ENCODE data around the gene NAAA. TPM values are rescaled to one million over a fixed set of nuclear protein-coding genes. Genes with fewer than 3 reads are reported as not detected.
"Not testable (repeated sequence)": the region's sequence is repeated elsewhere in the genome, so short reads cannot be mapped to it uniquely, and the experiment has no call there.

Gene NAAA
- total RNA-seq, 1 donor from 2014 or later, result 29.4 TPM

GRCh38 chr4:75922588-75922987 lies 18.2 kb downstream of the NAAA start:
- DNase-seq (ENCODE audit: low spot score), result no peak
- no peak for ATAC-seq
- intact Hi-C loops (cut with DNase I), result no loop called here

- ATAC-seq (no peak), DNase-seq (ENCODE audit: low spot score) (no peak)
- intact Hi-C loops (cut with DNase I), result no loop called here
Measured at GRCh38 chr4:75921910-75922309, 18.9 kb downstream of the NAAA start.

GRCh38 chr4:75920327-75920726 lies 20.5 kb downstream of the NAAA start:
- DNase-seq (ENCODE audit: low spot score) (no peak), ATAC-seq (no peak)
- intact Hi-C loops (cut with DNase I), result no loop called here

- intact Hi-C loops (cut with DNase I), result no loop called here
- no peak for DNase-seq (ENCODE audit: low spot score)
- no peak for ATAC-seq
Measured at GRCh38 chr4:75919920-75920319, 20.9 kb downstream of the NAAA start.

GRCh38 chr4:75916091-75916661 lies 24.6 kb downstream of the NAAA start:
- ATAC-seq (peak; percentile 83), DNase-seq (ENCODE audit: low spot score) (no peak)
- intact Hi-C loops (cut with DNase I), result no loop called here

- no peak for ATAC-seq
- no peak for DNase-seq (ENCODE audit: low spot score)
- intact Hi-C loops (cut with DNase I), result no loop called here
Measured at GRCh38 chr4:75912968-75913367, 27.8 kb downstream of the NAAA start.

GRCh38 chr4:75910831-75911230 lies 30.0 kb downstream of the NAAA start:
- DNase-seq (ENCODE audit: low spot score); ATAC-seq; intact Hi-C loops (cut with DNase I): not testable (repeated sequence)

GRCh38 chr4:75909405-75909804 lies 31.4 kb downstream of the NAAA start:
- intact Hi-C loops (cut with DNase I), result no loop called here
- no peak for DNase-seq (ENCODE audit: low spot score)
- no peak for ATAC-seq

GRCh38 chr4:75908555-75908954 lies 32.3 kb downstream of the NAAA start:
- intact Hi-C loops (cut with DNase I), result no loop called here
- ATAC-seq (no peak), DNase-seq (ENCODE audit: low spot score) (no peak)

GRCh38 chr4:75907966-75908365 lies 32.8 kb downstream of the NAAA start:
- DNase-seq (ENCODE audit: low spot score) (no peak), ATAC-seq (no peak)
- intact Hi-C loops (cut with DNase I), result no loop called here

GRCh38 chr4:75904076-75904475 lies 36.7 kb downstream of the NAAA start:
- ATAC-seq, result no peak
- intact Hi-C loops (cut with DNase I), result no loop called here
- DNase-seq (ENCODE audit: low spot score), result no peak

- ATAC-seq, result no peak
- DNase-seq (ENCODE audit: low spot score), result no peak
- intact Hi-C loops (cut with DNase I), result no loop called here
Measured at GRCh38 chr4:75902352-75902751, 38.5 kb downstream of the NAAA start, which contains the start of gene PPEF2. PPEF2 (minus strand) TSS chr4:75902452; CDS start chr4:75896325, 6,127 bp downstream.

GRCh38 chr4:75898536-75898935 lies 42.3 kb downstream of the NAAA start:
- DNase-seq (ENCODE audit: low spot score) (no peak), ATAC-seq (no peak)
- intact Hi-C loops (cut with DNase I), result no loop called here

GRCh38 chr4:75895744-75896314 lies 45.0 kb downstream of the NAAA start:
- DNase-seq (ENCODE audit: low spot score) (no peak), ATAC-seq (peak; percentile 26)
- intact Hi-C loops (cut with DNase I), result no loop called here

- ATAC-seq (no peak), DNase-seq (ENCODE audit: low spot score) (no peak)
- intact Hi-C loops (cut with DNase I), result no loop called here
Measured at GRCh38 chr4:75892508-75892907, 48.3 kb downstream of the NAAA start.

GRCh38 chr4:75891611-75892010 lies 49.2 kb downstream of the NAAA start:
- DNase-seq (ENCODE audit: low spot score) (no peak), ATAC-seq (no peak)
- intact Hi-C loops (cut with DNase I), result no loop called here

- intact Hi-C loops (cut with DNase I), result no loop called here
- ATAC-seq, result no peak
Measured at GRCh38 chr4:75889537-75890199, 51.1 kb downstream of the NAAA start.

GRCh38 chr4:75886104-75886503 lies 54.7 kb downstream of the NAAA start:
- intact Hi-C loops (cut with DNase I), result no loop called here
- ATAC-seq (no peak), DNase-seq (ENCODE audit: low spot score) (no peak)

More at GRCh38 chr4:75889537-75890199, 51.1 kb downstream of the NAAA start:
- DNase-seq (ENCODE audit: low spot score), result no peak

- DNase-seq (ENCODE audit: low spot score), result no peak
- ATAC-seq, result no peak
- intact Hi-C loops (cut with DNase I), result no loop called here
Measured at GRCh38 chr4:75881476-75881875, 59.3 kb downstream of the NAAA start.

- intact Hi-C loops (cut with DNase I), result no loop called here
Measured at GRCh38 chr4:75880278-75880677, 60.5 kb downstream of the NAAA start.

More at GRCh38 chr4:75880278-75880677, 60.5 kb downstream of the NAAA start:
- no peak for DNase-seq (ENCODE audit: low spot score)
- no peak for ATAC-seq
